Measurements from ENCODE around the gene TMEM132D.

Gene TMEM132D

DNA sequence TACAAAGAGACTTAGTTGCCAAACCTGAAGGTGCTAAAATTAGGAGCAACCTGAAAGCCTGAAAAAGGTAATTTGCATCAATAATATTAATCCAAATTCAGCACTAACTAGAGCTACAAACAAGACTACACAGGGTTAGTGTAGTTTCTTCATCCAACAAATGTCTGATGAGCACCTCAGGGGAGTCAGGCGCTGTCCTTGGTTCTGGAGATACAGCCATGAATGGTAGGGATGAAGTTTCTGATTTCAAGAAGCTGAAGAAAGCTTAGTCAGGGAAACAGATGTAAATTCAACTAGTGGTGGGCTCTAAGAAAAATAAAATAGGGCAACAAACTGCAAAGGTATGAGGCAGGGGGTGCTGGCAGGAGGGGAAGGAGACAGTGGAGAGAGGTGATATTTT is 784.3 kb downstream of the TMEM132D start:
- DNase-seq (ENCODE audit: low read depth in 2 of 3, low spot score in 1 of 3) = no peak

- DNase-seq (ENCODE audit: low read depth in 2 of 3, low spot score in 1 of 3) = no peak
These were observed 788.3 kb downstream of the TMEM132D start for GRCh38 chr12:129115558-129115957.

DNA sequence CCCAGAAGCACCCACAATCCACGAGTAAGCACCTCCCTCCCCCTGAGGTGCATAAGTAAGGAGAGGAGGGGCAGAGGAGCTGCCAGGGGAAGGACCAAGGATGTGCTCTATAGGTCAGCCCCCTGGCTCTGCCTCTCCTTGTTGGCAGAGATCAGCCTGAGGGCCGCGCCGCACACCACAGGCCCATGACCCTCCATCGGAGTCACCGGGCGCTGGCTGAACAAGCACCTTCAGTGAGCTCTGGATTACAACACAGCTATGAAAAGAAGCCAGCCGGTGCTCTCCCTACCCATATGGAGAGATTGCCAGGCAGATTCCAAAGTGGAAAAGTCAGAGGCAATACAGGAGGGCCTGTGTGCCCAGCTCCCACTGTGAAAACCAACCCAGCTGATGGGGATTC is 793.2 kb downstream of the TMEM132D start:
- DNase-seq (ENCODE audit: low read depth in 2 of 3, low spot score in 1 of 3) = no peak

- DNase-seq (ENCODE audit: low read depth in 2 of 3, low spot score in 1 of 3) = no peak
These were observed 794.4 kb downstream of the TMEM132D start for GRCh38 chr12:129109174-129110001.

DNA sequence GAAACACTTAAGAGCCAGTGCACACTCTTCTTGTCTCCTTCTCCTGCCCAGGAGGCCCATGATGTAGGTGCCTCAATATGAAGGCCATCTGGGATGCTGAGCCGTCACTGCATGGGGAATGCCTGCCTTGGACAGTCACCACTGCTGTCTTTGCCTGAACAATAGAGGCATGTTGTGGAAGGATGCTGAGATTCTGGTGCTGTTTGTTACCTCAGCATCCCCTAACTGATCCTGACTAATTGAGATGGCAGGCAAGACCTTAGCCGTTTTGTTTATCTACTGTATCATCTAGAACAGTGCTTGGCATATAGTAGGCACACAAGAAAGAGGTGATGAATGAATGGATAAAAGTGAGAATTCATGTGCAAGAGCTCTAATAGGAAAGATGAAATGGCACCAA is 797.1 kb downstream of the TMEM132D start:
- no peak for DNase-seq (ENCODE audit: low read depth in 2 of 3, low spot score in 1 of 3)

GRCh38 chr12:129103231-129103630 is 800.6 kb downstream of the TMEM132D start:
- DNase-seq (ENCODE audit: low read depth in 2 of 3, low spot score in 1 of 3) = no peak

DNA sequence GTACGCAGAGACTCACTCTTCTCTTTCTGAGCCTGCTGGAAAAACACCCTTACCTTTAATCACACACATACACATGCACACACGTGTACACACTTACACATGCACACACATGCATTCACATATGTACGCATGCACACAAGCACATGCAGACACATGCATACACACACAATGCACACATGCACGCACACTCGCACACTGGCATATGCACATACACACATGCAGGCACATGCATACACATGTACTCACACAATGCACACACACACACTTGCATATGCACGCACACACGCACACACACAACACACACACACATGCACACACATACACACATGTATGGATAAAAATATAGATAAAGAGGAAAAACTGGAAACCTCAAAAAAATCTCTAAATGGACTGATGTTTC is 801.6 kb downstream of the TMEM132D start:
- no peak for DNase-seq (ENCODE audit: low read depth in 2 of 3, low spot score in 1 of 3)

- DNase-seq (ENCODE audit: low read depth in 2 of 3, low spot score in 1 of 3) = no peak
These were observed 802.0 kb downstream of the TMEM132D start for GRCh38 chr12:129101816-129102215.

DNA sequence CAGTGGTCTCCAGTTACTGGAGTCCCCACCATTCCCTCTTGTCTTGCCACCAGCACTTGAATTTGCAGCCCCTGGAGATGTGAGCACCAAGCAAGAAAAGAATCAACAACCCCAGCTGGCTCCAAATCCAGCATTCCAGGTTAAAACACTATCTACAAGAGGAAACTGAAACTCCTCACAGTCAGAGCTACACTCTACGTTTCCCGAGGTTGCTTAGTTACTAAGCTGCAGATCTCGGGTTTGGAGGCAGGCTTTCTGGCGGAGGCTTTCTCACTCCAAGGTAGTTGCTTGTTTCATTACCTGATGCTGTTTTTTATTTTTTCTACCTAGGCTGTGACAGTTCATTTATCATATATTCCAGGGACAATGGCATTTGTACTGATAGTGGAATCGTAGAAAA is 802.4 kb downstream of the TMEM132D start:
- no peak for DNase-seq (ENCODE audit: low read depth in 2 of 3, low spot score in 1 of 3)

- DNase-seq (ENCODE audit: low read depth in 2 of 3, low spot score in 1 of 3) = no peak
These were observed 806.4 kb downstream of the TMEM132D start for GRCh38 chr12:129097451-129097850.

DNA sequence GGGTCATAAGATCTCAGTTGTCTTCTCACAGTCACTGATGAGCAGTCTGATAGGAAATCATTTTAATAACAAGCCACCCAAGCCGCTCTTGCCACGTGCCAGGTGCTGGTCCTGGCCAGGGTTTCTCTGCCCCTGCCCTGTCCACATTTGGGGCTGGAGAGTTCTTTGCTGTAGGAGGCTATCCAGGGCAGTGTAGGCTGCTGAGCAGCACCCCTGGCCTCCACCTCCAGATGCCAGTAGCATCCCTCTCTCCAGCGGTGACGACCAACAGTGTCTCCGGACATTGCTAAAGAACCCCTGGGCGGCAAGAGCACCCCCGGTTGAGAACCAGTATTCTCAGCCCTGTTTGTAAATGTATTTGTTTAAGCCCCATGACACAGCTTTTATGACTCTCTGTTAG is 806.9 kb downstream of the TMEM132D start:
- DNase-seq (ENCODE audit: low read depth in 2 of 3, low spot score in 1 of 3) = no peak

GRCh38 chr12:129096184-129096583 is 807.6 kb downstream of the TMEM132D start:
- DNase-seq (ENCODE audit: low read depth in 2 of 3, low spot score in 1 of 3) = no peak

DNA sequence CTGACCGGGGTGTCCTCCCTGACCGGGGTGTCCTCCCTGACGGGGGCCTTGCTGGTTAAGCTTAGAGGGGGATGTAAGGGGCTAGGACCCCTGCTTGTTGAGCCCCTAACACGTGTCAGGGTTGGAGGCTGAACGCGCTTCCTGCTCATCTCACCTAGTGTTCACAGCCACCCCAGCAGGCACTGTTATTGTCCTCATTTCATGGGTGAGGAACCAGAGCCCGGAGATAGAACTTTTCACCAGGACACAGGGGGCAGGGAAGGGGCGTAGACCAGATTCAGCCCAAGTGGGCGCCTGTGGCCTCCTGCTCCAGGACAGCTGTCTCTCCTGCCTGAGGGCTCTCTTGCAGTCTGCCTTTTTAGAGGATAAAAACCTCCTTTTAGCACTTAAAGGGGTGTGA is 814.2 kb downstream of the TMEM132D start:
- no peak for DNase-seq (ENCODE audit: low read depth in 2 of 3, low spot score in 1 of 3)

DNA sequence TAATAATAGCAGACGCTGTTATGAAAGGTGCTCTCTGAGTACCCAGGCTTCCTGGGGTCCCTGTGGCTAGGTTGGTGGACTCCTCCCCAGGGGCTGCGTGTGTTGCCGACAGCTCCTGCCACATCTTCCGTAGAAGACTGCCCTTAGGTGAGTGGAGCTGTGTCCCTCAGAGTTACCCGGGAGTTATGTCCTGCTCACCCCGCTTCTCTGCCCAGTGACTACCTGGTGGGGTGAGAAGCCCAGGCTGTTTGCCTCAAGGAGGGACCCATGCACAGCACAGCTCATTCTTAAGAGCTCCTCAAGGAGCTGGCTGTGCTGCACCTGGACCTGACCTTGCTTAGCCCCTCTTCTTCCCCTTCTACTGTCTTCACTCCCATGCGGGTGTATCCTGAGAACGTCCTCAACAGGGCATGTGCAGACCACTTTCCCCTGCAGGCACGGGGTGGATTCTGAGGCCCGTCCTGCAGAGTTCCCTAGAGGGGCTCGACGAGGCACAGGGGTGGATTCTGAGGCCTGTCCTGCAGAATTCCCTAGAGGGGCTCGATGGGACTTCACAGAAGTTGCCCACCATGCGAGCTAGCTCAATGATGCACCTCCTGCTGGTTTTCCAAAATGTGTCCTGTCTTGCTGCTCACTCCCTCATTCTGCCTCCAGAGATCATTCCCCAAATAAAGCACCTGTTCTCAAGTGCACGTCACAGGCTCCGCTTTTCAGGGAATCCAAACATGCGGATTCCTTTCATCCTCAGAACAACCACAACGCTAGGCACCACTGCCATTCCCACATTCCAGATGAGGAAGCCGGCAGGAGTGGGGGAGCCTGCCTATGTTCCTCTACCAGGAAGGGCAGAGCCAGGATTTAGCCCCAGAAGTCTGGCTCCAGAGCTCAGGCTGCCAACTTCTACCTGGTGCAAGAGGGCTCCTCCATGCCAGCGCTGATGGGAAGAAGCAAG is 818.7 kb downstream of the TMEM132D start:
- no peak for DNase-seq (ENCODE audit: low read depth in 2 of 3, low spot score in 1 of 3)

GRCh38 chr12:129083121-129083840 is 820.5 kb downstream of the TMEM132D start:
- no peak for DNase-seq (ENCODE audit: low read depth in 2 of 3, low spot score in 1 of 3)

- DNase-seq (ENCODE audit: low read depth in 2 of 3, low spot score in 1 of 3) = no peak
These were observed 821.4 kb downstream of the TMEM132D start for GRCh38 chr12:129082441-129082840.

DNA sequence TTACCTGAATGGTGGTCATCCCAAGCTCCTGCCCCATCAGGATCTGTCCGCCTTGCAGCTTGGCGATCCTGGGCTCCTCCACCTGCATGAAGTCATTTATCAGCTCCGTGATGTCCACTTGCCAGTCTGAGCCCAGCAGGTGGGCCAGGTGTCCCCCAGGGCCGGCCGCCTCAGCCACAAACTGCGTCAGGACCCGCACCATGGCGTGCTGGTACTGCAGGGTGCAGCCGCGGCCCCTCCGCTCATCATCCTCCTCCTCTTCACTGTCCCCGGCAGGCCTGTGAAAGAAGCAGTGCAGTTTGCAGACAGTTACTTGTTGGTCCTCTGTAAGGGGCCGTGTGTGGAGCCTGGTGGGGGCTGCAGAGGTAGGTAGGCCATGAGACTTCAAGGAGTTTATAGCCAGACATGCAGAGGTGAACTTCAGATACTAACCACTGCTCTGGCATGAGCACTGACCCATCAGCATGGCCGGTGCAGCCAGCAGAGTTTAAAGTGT is 822.0 kb downstream of the TMEM132D start:
- DNase-seq (ENCODE audit: low read depth in 2 of 3, low spot score in 1 of 3) = no peak

DNA sequence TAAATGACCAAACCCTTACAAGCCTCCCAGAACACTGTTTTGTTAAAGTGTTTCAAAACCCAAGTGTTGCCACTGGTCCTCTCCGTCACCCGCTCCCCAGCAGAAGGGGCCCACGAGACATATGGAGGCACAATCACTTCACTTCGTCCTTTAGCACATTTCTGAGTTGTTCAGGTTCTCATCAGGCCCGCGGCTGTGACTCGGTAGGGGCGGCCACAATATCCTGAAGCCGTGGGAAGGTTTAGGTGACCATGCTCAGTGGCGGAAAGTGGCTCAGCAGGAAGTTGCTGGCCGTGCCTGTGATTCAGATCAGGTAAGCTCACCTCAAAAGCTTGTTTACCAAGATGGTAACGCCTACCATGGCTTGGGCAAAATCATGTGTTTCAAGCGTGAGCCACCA is 823.0 kb downstream of the TMEM132D start:
- DNase-seq (ENCODE audit: low read depth in 2 of 3, low spot score in 1 of 3) = no peak

DNA sequence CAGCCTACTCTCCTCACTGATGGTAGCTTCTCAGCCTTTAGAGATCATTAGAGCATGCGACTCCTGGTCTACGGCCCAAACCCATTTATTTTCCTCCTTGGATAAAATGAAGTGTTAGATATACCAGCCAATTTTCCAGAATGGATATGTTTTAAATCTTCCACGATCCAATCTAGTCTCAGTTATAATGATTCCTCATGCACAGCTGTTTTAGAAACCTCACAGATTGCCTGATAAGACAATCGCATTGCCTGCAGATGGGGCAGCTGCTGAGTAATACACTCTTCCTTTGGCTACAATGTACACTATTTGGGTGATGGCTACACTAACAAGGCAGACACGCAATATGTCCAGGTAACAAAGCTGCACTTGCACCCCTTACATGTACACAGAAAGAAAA is 823.4 kb downstream of the TMEM132D start:
- no peak for DNase-seq (ENCODE audit: low read depth in 2 of 3, low spot score in 1 of 3)

GRCh38 chr12:129079719-129080118 is 824.1 kb downstream of the TMEM132D start:
- no peak for DNase-seq (ENCODE audit: low read depth in 2 of 3, low spot score in 1 of 3)

Measured in stimulated activated CD4-positive, alpha-beta T cell treated with anti-CD3 and anti-CD28 coated beads, Interleukin-12 subunit alpha, Interleukin-12 subunit beta, amount 100 ng/mL, for 48 hours (primary cell).